Gastroesophageal sphincter (tissue), 4 donors: ENCODE data around the gene SOX13. TPM values are rescaled to one million over a fixed set of nuclear protein-coding genes. Genes with fewer than 3 reads are reported as not detected.
A peak's percentile ranks its signal among the peaks of the same experiment; 100 is the strongest.

Experiments used
- ATAC-seq: fragments of 150-250 bp; one replicate; pipeline ENCODE4 v1.9.1; 2016; ENCODE audit warnings: mild to moderate bottlenecking, moderate library complexity
- H3K27ac ChIP-seq, 4 donors: fragments of 200-600 bp; sonication (generic) in 3 of 4; 1 replicate in 3 of 4; 2 replicates in 1 of 4; pipeline ENCODE4 v1.5.1; 2016 to 2019
- H3K27me3 ChIP-seq: fragments of 200-600 bp; sonication (generic); one replicate; pipeline ENCODE4 v1.5.1; 2019
- H3K36me3 ChIP-seq, 2 donors: fragments of 200-600 bp; sonication (generic); one replicate each; pipeline ENCODE4 v1.5.1; 2019; ENCODE audit warnings: control low read depth in 1 of 2
- H3K4me1 ChIP-seq, 3 donors: fragments of 200-600 bp; sonication (generic); 1 replicate in 2 of 3; 2 replicates in 1 of 3; pipeline ENCODE4 v1.5.1; 2016 to 2019; ENCODE audit warnings: control low read depth in 2 of 3
- H3K4me3 ChIP-seq, 2 donors: fragments of 200-600 bp; sonication (generic); one replicate each; pipeline ENCODE4 v1.5.1; 2019; ENCODE audit warnings: mild to moderate bottlenecking in 1 of 2, moderate library complexity in 1 of 2
- H3K9me3 ChIP-seq, 3 donors: fragments of 200-600 bp; sonication (generic); one replicate each; pipeline ENCODE4 v1.5.1; 2017 to 2019; ENCODE audit warnings: control low read depth in 2 of 3
- EP300 ChIP-seq: sonication (generic); formaldehyde crosslinking; IDR thresholded peaks from one replicate; pipeline ENCODE4 v1.6.1; 2017; ENCODE audit warnings: antibody characterized with exemption, mild to moderate bottlenecking
- POLR2A ChIP-seq, 2 donors: fragments of 450-650 bp; IDR thresholded peaks; one replicate each; pipeline ENCODE4 v1.6.1; 2017; ENCODE audit warnings: antibody characterized with exemption in 2 of 2, mild to moderate bottlenecking in 2 of 2, moderate library complexity in 1 of 2
- POLR2AphosphoS5 ChIP-seq: sonication (generic); formaldehyde crosslinking; IDR thresholded peaks from one replicate; pipeline ENCODE4 v1.6.1; 2017; ENCODE audit warnings: antibody characterized with exemption
- WGBS, 2 donors: methylation state at CpG; one replicate each; pipeline ENCODE4 v1.1.5; 2018; ENCODE audit warnings: low coverage in 1 of 2; 5-methylcytosine and 5-hydroxymethylcytosine counted together
- total RNA-seq, 4 donors: library from RNA; depleted of rRNA; stranded (reverse); fragments of >200 nt; gene quantifications; one replicate each; pipeline ENCODE4 v1.1.0, GENCODE V29; 2016
- TF ChIP-seq, protein P1 (sequence below), 4 experiments: fragments of 200-600 bp in 2 of 4; fragments of 450-650 bp in 2 of 4; sonication (generic) in 1 of 4; IDR thresholded peaks; one replicate each; pipeline ENCODE4 v1.5.1; 2017 to 2019; ENCODE audit warnings: antibody characterized with exemption in 4 of 4, mild to moderate bottlenecking in 2 of 4, moderate library complexity in 2 of 4

SOX13 gene
- total RNA-seq, 4 donors from 2014 or later, result 15.3 to 20.4 (median 17.3) TPM

DNA sequence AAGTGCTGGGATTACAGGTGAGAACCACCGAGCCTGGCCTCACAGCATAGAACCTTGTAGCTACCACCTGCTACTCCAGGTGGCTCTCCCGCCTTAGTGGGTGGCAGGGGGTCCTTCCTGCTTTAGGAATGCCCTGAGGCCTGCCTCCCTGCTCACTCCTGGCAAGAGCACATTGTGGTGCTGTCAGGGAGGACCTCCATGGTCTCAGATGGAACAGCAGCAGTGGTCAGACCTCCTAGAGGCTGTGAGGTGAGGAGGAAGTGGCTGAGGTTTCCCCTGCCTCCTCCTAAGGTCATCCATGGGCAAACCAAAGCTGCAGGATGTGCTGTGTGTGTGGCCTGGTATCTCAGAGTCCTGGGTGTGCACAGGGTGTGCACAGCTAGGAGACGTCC is 6.7 kb downstream of the SOX13 start:
- ATAC-seq, result no peak
- WGBS, 2 donors, result 50 to 56% methylated on average over 1 of the region's 3 CpGs
- H3K27me3 ChIP-seq, result peaks cover 55% of the 10 kb centered on the region
- H3K9me3 ChIP-seq, result no peaks in the 10 kb centered on the region
- H3K4me1 ChIP-seq, result peaks cover 0 to 100% (median 43%) of the 10 kb centered on the region in 3 donors
- H3K4me3 ChIP-seq, result peak overlapping the region in 1 of 2 donors; percentile 2
- TF ChIP-seq EP300 (no peak), POLR2AphosphoS5 (no peak), POLR2A (IDR thresholded peaks at IDR 0.05) (no peak)
- TF ChIP-seq, protein P1, sequence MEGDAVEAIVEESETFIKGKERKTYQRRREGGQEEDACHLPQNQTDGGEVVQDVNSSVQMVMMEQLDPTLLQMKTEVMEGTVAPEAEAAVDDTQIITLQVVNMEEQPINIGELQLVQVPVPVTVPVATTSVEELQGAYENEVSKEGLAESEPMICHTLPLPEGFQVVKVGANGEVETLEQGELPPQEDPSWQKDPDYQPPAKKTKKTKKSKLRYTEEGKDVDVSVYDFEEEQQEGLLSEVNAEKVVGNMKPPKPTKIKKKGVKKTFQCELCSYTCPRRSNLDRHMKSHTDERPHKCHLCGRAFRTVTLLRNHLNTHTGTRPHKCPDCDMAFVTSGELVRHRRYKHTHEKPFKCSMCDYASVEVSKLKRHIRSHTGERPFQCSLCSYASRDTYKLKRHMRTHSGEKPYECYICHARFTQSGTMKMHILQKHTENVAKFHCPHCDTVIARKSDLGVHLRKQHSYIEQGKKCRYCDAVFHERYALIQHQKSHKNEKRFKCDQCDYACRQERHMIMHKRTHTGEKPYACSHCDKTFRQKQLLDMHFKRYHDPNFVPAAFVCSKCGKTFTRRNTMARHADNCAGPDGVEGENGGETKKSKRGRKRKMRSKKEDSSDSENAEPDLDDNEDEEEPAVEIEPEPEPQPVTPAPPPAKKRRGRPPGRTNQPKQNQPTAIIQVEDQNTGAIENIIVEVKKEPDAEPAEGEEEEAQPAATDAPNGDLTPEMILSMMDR (IDR thresholded peaks at IDR 0.05), result no peak
- H3K36me3 ChIP-seq, result no peaks in the 10 kb centered on the region
- peak overlapping the region in 3 of 4 donors; percentile 71 to 82 (median 77) for H3K27ac ChIP-seq

DNA sequence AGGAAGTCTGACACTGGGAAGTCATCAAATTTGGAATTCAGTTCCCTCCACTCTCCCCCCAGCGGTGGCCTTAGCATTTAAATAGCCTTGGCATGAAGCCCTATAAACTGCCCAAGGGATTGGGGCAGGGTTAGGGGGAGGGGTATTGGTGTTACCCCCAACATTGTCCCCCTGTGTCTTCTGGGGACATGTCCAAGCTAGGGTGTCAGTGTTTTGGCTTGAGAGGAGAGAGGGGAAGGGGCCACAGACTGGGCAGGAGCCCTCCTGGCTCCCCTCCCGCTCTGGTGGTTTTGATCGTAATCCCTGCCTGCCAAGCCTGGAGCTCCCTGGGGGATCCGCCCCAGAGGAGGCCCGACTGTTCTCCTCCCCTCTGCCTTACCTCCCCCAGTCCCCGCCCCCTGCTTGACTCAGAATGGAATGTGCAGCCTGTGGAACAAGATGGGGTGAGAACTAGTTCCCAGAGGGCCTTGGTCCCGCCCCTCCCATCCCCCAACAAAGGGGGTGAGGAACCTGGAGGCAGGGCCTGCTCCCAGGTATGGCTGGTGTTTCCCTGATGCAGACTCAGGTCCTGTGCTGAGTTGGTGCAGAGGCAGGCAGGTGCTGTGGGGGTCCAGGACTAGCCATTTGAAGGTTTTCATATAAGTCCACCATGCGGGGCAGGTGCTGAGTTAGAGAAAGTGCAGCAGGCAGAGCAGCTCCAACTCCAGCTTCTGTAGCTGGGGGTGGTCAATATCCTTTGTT is 7.4 kb downstream of the SOX13 start:
- ATAC-seq, result peak; percentile 42
- H3K9me3 ChIP-seq, result no peaks in the 10 kb centered on the region
- no peaks in the 10 kb centered on the region for H3K36me3 ChIP-seq
- H3K4me1 ChIP-seq, result peaks cover 0 to 100% (median 43%) of the 10 kb centered on the region in 3 donors
- peak overlapping the region in 1 of 2 donors; percentile 2 for H3K4me3 ChIP-seq
- peak overlapping the region in 3 of 4 donors; percentile 71 to 82 (median 77) for H3K27ac ChIP-seq
- TF ChIP-seq, protein P1 (IDR thresholded peaks at IDR 0.05), result no peak
- TF ChIP-seq POLR2AphosphoS5 (no peak), EP300 (no peak), POLR2A (IDR thresholded peaks at IDR 0.05) (no peak)
- H3K27me3 ChIP-seq, result peaks cover 48% of the 10 kb centered on the region
- 56 to 60% methylated on average over 2 of the region's 8 CpGs for WGBS, 2 donors

DNA sequence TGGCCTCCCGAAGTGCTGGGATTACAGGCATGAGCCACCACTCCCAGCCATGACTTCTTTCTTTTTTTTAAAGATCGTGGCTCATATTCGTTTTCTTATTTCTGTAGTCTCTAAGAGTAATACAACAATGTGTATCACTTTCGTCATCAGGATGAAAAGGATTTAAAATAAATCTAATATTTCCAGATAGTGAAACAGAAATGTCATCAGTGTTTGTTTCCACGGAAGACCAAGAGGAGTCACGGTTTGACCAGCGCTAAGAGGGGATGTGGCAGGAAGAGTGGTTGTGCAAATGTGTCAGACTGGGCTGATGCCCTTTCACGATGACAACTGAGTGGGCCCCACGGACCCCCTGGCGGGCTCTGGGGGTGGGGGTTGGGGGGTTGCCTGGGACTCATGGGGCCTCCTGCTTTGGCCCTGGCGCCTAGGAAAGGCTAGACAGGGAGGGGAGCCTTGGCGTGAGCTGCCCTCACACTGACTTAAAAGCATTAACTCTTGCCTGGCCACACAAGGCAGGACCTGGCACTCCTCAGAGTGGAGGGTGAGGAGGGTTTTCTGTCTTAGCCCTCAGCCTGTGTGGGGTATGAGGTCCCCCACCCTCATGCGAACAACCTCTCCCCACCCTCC is 8.4 kb downstream of the SOX13 start:
- Histone ChIP-seq H3K4me3 (no peak overlapping the region), H3K27ac (peak overlapping the region in 3 of 4 donors; percentile 63 to 82 (median 71))
- 25 to 41% methylated on average over 6 to 10 of the region's 13 CpGs for WGBS, 2 donors

DNA sequence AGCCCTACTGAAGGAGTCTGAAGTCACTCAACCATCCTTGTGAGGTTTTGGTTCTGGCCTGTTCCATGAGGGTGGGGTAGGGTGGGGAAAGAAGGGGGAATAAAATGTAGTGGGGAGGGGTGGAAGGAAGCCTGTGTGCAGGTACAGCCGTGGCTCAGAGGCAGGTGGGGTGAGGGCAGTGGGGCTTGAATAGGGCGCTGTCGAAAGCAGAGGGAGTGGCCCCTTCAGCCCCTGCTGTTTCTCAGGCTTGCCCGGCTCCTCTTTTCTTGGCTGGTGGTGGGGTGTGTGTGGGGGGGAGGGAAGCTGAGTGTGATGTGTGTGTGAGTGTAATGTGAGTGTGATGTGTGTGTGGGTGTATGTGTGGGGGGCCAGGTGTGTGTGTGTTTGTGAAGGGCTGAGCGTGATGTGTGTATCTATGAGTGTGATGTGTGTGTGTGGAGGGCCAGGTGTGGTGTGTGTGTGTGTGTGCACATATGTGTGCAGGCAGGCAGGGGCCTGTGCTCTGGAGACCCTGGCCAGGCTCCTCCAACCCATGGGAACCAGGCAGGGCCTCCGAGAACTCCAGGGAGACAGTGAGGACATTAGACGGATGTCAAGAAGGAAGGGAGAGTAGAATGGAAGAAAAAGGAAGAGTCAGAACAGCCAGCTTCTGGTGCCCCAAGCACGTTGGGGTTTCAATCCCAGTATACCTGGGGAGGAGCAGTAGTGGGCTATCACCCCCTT is 9.0 kb downstream of the SOX13 start:
- no peak for TF ChIP-seq POLR2A (IDR thresholded peaks at IDR 0.05)
- no peak for TF ChIP-seq EP300
- TF ChIP-seq, protein P1 (IDR thresholded peaks at IDR 0.05), result no peak
- TF ChIP-seq POLR2AphosphoS5, result no peak
- Histone ChIP-seq H3K4me3 (no peak overlapping the region), H3K9me3 (no peaks in the 10 kb centered on the region), H3K36me3 (no peaks in the 10 kb centered on the region), H3K27me3 (peaks cover 32% of the 10 kb centered on the region), H3K4me1 (peaks cover 0 to 100% (median 38%) of the 10 kb centered on the region in 3 donors), H3K27ac (peak overlapping the region in 3 of 4 donors; percentile 63 to 82 (median 70))
- no peak for ATAC-seq
- 78 to 85% methylated on average over 4 to 6 of the region's 8 CpGs for WGBS, 2 donors

More for the DNA sequence above, 8.4 kb downstream of the SOX13 start:
- H3K27me3 ChIP-seq, result peaks cover 38% of the 10 kb centered on the region
- no peak for TF ChIP-seq EP300
- TF ChIP-seq, protein P1 (IDR thresholded peaks at IDR 0.05), result no peak
- TF ChIP-seq POLR2AphosphoS5, result no peak
- TF ChIP-seq POLR2A (IDR thresholded peaks at IDR 0.05), result no peak
- peak; percentile 15 for ATAC-seq
- peaks cover 0 to 100% (median 40%) of the 10 kb centered on the region in 3 donors for H3K4me1 ChIP-seq
- H3K9me3 ChIP-seq, result no peaks in the 10 kb centered on the region
- no peaks in the 10 kb centered on the region for H3K36me3 ChIP-seq
